HUES64 (cell line): ENCODE results near the gene TMED4.

Experiments
- H3K27ac ChIP-seq: 2 replicates; pipeline ENCODE4 v1.7.0; 2013; ENCODE audit warnings: low read depth, low read length, inconsistent platforms
- H3K27me3 ChIP-seq: 2 replicates; pipeline ENCODE4 v1.6.1; 2013; ENCODE audit warnings: mild to moderate bottlenecking, low read length; ENCODE audit not compliant: insufficient read depth
- H3K36me3 ChIP-seq: 2 replicates; pipeline ENCODE4 v1.6.1; 2013; ENCODE audit warnings: mild to moderate bottlenecking, low read length; ENCODE audit not compliant: insufficient read depth
- H3K4me1 ChIP-seq: 2 replicates; pipeline ENCODE4 v1.6.1; 2013; ENCODE audit warnings: mild to moderate bottlenecking, low read length, moderate library complexity; ENCODE audit not compliant: insufficient read depth
- H3K4me3 ChIP-seq: 2 replicates; pipeline ENCODE4 v1.5.1; 2013; ENCODE audit warnings: mild to moderate bottlenecking, low read length, moderate library complexity
- H3K9ac ChIP-seq: 2 replicates; pipeline ENCODE4 v1.6.1; 2013; ENCODE audit warnings: mild to moderate bottlenecking, low read depth, low read length
- H3K9me3 ChIP-seq: 2 replicates; pipeline ENCODE4 v1.6.1; 2013; ENCODE audit warnings: low read depth, low read length; ENCODE audit not compliant: insufficient read depth
- WGBS: fragments of 150-250, 120-280 bp; methylation state at CpG from one replicate; pipeline ENCODE4 v1.1.7; 2013; ENCODE audit warnings: missing lambda C conversion rate; 5-methylcytosine and 5-hydroxymethylcytosine counted together

Gene TMED4

GRCh38 chr7:44537442-44537841 is 44.6 kb downstream of the TMED4 start:
- Histone ChIP-seq H3K27me3 (no peaks in the 10 kb centered on the region), H3K9me3 (no peaks in the 10 kb centered on the region), H3K36me3 (no peaks in the 10 kb centered on the region), H3K9ac (no peak overlapping the region), H3K4me3 (no peak overlapping the region), H3K4me1 (no peaks in the 10 kb centered on the region), H3K27ac (no peak overlapping the region)
- 96% methylated on average over 6 of the region's 6 CpGs for WGBS

DNA sequence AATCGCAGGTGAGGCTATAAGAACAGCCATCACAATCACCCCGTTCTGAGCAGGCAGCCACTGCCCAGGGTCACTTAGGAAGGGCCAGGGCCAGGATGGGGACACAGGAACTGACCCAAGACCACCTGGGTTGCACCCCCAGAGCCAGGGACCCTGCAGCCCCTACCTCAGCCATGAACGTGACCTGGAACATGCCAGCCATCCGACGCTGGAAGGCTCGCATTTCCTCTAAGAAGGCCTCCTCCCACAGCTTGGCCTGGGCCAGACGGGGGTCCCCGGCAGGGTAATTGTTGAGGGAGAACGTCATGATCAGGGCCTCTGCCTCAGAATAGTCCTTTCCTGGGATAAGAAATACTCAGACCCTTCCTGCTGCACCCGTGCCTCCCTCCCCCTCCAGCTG is 45.9 kb downstream of the TMED4 start:
- 84% methylated on average over 10 of the region's 10 CpGs for WGBS

GRCh38 chr7:44535348-44536064 is 46.5 kb downstream of the TMED4 start:
- Histone ChIP-seq H3K4me3 (no peak overlapping the region), H3K4me1 (no peaks in the 10 kb centered on the region), H3K36me3 (no peaks in the 10 kb centered on the region), H3K9ac (no peak overlapping the region), H3K9me3 (no peaks in the 10 kb centered on the region), H3K27me3 (no peaks in the 10 kb centered on the region), H3K27ac (no peak overlapping the region)
- 96% methylated on average over 8 of the region's 8 CpGs for WGBS

More for the DNA sequence above, 45.9 kb downstream of the TMED4 start:
- Histone ChIP-seq H3K9ac (no peak overlapping the region), H3K36me3 (no peaks in the 10 kb centered on the region), H3K27ac (no peak overlapping the region), H3K4me1 (no peaks in the 10 kb centered on the region), H3K27me3 (no peaks in the 10 kb centered on the region), H3K9me3 (no peaks in the 10 kb centered on the region), H3K4me3 (no peak overlapping the region)

DNA sequence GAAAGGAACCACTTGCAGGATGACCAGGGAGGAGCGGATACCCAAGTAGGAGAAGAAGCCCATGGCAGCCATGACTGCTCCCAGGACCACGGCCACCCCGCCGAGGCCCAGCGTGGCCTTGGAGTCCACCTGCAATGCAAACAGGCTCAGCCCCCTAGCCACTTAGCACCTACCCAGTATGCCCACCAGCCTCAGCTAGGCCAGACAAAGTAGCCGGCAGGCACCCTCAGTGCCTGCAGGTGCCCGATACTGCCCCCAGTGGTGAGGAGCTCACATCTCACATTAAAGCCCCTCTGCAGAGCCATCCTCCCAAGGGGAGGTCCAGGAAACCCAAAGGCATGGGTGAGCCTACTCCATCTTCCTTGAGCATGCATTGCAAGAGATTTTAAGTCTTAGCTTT is 47.5 kb downstream of the TMED4 start:
- Histone ChIP-seq H3K9ac (no peak overlapping the region), H3K9me3 (no peaks in the 10 kb centered on the region), H3K4me1 (no peaks in the 10 kb centered on the region), H3K36me3 (no peaks in the 10 kb centered on the region), H3K27ac (no peak overlapping the region), H3K27me3 (no peaks in the 10 kb centered on the region), H3K4me3 (no peak overlapping the region)
- WGBS = 58% methylated on average over 7 of the region's 7 CpGs

- Histone ChIP-seq H3K9me3 (no peaks in the 10 kb centered on the region), H3K36me3 (no peaks in the 10 kb centered on the region)
- WGBS = 92% methylated on average over 5 of the region's 5 CpGs
Observed at GRCh38 chr7:44534087-44534486, 47.9 kb downstream of the TMED4 start.

DNA sequence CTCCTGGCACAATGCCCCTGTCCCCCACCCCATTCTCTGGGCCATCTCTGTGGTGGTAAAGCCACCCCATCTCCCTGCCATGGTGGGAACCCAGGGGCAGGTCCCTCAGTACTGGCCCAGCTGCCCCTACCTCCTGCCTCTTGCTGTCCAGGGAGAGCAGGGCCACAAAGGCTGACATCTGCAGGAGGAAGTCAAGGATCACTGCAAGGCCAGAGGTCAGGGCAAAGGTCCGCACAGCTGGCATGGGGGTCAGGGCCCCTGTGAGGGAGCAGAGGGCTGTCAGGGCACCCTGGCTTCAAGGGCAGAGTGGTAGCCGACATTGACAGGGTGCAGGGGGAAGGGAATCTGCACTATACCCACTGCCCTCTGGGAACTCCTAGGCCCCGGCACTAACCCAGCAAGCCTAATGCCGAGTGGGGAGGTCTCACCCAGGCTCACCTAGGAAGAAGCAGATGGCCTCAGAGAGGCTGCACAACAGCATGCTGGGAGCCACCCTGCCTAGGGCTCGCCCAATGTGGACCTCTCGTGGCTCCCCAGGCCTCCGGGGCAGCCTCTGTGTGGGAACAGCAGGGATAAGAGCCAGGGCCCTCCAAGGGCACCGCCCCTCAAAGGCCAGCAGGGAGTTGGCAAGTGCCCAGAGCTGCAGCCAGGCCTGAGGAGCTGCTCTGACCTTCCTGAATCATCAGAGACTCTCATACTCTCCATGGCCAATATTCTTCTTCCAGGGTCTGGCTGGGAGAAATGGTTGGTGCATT is 48.6 kb downstream of the TMED4 start:
- Histone ChIP-seq H3K4me3 (no peak overlapping the region), H3K9ac (no peak overlapping the region), H3K9me3 (no peaks in the 10 kb centered on the region), H3K27ac (no peak overlapping the region), H3K36me3 (no peaks in the 10 kb centered on the region), H3K27me3 (no peaks in the 10 kb centered on the region), H3K4me1 (no peaks in the 10 kb centered on the region)
- WGBS = 92% methylated on average over 8 of the region's 8 CpGs

More at GRCh38 chr7:44534087-44534486, 47.9 kb downstream of the TMED4 start:
- Histone ChIP-seq H3K4me3 (no peak overlapping the region), H3K27me3 (no peaks in the 10 kb centered on the region), H3K27ac (no peak overlapping the region), H3K9ac (no peak overlapping the region), H3K4me1 (no peaks in the 10 kb centered on the region)

GRCh38 chr7:44531421-44532380 is 50.3 kb downstream of the TMED4 start:
- no peak overlapping the region for H3K27ac ChIP-seq
- no peak overlapping the region for H3K9ac ChIP-seq
- no peak overlapping the region for H3K4me3 ChIP-seq
- H3K4me1 ChIP-seq = no peaks in the 10 kb centered on the region
- H3K36me3 ChIP-seq = no peaks in the 10 kb centered on the region
- H3K9me3 ChIP-seq = no peaks in the 10 kb centered on the region
- H3K27me3 ChIP-seq = no peaks in the 10 kb centered on the region
- 91% methylated on average over 17 of the region's 17 CpGs for WGBS

DNA sequence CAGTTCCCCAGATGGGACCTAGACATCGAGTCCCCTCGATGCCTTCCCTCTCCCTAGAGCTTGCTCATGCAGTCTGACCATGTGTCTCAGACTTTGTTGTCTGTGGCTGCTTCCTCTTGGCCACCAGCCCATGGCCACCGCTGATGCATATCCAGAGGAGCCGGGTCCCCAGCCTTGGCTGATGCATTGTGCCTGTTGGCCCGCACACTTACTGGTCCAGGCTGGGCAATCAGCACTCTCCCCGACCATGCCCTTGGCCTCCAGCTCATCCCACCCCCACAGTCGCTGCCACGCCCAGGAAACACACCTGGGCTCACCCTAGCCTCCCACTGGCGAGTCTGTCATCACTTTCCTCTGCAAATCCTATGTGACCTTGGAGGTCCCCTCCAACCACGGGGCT is 51.0 kb downstream of the TMED4 start:
- no peaks in the 10 kb centered on the region for H3K4me1 ChIP-seq

More for the DNA sequence above, 51.0 kb downstream of the TMED4 start:
- Histone ChIP-seq H3K27ac (no peak overlapping the region), H3K4me3 (no peak overlapping the region), H3K36me3 (no peaks in the 10 kb centered on the region), H3K9ac (no peak overlapping the region), H3K9me3 (no peaks in the 10 kb centered on the region), H3K27me3 (no peaks in the 10 kb centered on the region)
- 86% methylated on average over 10 of the region's 10 CpGs for WGBS
